Measurements from ENCODE around the gene IDH2. TPM values are rescaled to one million over a fixed set of nuclear protein-coding genes. Genes with fewer than 3 reads are reported as not detected.
A peak's percentile ranks its signal among the peaks of the same experiment; 100 is the strongest.
"Not testable (repeated sequence)": the region's sequence is repeated elsewhere in the genome, so short reads cannot be mapped to it uniquely, and the experiment has no call there.

IDH2 gene
- total RNA-seq, 6 experiments from 2014 or later, result 115 to 371 (median 261) TPM

DNA sequence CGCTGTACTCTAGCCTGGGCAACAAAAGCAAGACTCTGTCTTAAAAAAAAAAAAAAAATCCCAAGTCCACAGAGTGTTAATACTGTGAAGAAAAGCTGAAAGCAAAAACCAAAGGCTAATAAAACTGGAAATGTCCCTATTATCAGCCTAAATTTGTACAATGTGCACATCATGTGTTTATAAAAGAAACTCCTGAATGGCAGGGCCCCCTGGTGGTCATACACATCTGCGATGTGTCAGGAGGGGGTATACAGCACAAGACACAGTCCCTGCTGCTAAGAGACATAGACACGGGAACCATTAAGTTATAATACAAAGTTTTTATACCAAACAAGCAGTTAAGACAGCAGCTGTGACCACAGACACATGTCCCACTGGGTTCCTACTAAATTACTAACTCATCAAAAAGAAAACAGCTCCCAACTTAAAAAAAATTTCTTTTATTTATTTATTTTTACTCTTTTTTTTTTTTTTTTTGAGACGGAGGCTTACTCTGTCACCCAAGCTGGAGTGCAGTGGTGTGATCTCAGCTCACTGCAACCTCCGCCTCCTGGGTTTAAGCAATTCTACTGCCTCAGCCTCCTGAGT, 31.0 kb downstream of the IDH2 start:
- H3K27ac ChIP-seq, result no peak overlapping the region
- H3K36me3 ChIP-seq, result peaks cover 0 to 8% (median 2%) of the 10 kb centered on the region in 4 donors
- no peak overlapping the region for H3K4me3 ChIP-seq
- TF ChIP-seq, protein P1, sequence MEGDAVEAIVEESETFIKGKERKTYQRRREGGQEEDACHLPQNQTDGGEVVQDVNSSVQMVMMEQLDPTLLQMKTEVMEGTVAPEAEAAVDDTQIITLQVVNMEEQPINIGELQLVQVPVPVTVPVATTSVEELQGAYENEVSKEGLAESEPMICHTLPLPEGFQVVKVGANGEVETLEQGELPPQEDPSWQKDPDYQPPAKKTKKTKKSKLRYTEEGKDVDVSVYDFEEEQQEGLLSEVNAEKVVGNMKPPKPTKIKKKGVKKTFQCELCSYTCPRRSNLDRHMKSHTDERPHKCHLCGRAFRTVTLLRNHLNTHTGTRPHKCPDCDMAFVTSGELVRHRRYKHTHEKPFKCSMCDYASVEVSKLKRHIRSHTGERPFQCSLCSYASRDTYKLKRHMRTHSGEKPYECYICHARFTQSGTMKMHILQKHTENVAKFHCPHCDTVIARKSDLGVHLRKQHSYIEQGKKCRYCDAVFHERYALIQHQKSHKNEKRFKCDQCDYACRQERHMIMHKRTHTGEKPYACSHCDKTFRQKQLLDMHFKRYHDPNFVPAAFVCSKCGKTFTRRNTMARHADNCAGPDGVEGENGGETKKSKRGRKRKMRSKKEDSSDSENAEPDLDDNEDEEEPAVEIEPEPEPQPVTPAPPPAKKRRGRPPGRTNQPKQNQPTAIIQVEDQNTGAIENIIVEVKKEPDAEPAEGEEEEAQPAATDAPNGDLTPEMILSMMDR (IDR thresholded peaks at IDR 0.05), result peak; percentile 78 to 85 (median 82)
- no peak for TF ChIP-seq POLR2A (IDR thresholded peaks at IDR 0.05)
- DNase-seq, result peak in 2 of 3 donors; percentile 85 to 86
- WGBS (ENCODE audit: insufficient coverage, low coverage, low lambda C conversion rate, missing lambda C conversion rate), result 44% methylated on average over 5 of the region's 5 CpGs
- no peaks in the 10 kb centered on the region for H3K9me3 ChIP-seq
- intact Hi-C loops (cut with DNase I), result no loop called here
- ATAC-seq, result peak; percentile 65 to 79 (median 77)
- no peaks in the 10 kb centered on the region for H3K27me3 ChIP-seq
- H3K4me1 ChIP-seq, result peaks cover 0 to 30% (median 3%) of the 10 kb centered on the region in 4 donors

DNA sequence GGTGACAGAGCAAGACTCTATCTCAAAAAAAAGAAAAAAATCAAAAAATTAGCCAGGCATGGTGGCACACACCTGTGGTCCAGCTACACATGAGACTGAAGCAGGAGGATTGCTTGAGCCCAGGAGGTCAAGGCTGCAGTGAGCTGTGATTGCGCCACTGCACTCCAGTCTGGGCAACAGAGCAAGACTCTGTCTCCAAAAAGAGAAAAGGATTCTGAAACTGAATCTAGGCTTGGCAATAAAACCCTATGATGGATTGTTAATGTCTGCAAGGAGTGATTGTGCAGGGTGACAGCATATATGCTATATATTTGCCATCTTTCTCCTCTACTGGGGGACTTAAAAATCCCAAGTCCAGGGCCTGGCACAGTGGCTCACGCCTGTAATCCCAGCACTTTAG, 31.6 kb downstream of the IDH2 start:
- peak in 3 of 4 donors; percentile 11 to 43 (median 27) for ATAC-seq
- DNase-seq; H3K9me3 ChIP-seq; H3K27me3 ChIP-seq; H3K4me3 ChIP-seq; H3K36me3 ChIP-seq; H3K27ac ChIP-seq; intact Hi-C loops (cut with DNase I): not testable (repeated sequence)
- 81% methylated on average over 2 of the region's 2 CpGs for WGBS (ENCODE audit: insufficient coverage, low coverage, low lambda C conversion rate, missing lambda C conversion rate)
- peaks cover 0 to 23% (median under 1%) of the 10 kb centered on the region in 4 donors for H3K4me1 ChIP-seq

DNA sequence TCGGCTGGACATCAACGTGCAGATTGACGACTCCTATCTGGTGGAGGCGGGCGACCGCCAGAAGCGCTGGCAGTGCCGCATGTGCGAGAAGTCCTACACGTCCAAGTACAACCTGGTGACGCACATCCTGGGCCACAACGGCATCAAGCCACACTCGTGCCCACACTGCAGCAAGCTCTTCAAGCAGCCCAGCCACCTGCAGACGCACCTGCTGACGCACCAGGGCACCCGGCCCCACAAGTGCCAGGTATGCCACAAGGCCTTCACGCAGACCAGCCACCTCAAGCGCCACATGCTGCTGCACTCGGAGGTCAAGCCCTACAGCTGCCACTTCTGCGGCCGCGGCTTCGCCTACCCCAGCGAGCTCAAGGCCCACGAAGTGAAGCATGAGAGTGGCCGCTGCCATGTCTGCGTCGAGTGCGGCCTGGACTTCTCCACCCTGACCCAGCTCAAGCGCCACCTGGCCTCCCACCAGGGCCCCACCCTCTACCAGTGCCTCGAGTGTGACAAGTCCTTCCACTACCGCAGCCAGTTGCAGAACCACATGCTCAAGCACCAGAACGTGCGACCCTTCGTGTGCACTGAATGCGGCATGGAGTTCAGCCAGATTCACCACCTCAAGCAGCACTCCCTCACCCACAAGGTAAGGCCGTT, 34.2 kb downstream of the IDH2 start:
- Histone ChIP-seq H3K36me3 (peaks cover 0 to 4% (median 0%) of the 10 kb centered on the region in 4 donors), H3K27me3 (no peaks in the 10 kb centered on the region), H3K4me1 (peaks cover 0 to 14% (median 0%) of the 10 kb centered on the region in 4 donors), H3K27ac (no peak overlapping the region), H3K9me3 (no peaks in the 10 kb centered on the region), H3K4me3 (no peak overlapping the region)
- intact Hi-C loops (cut with DNase I), result loop anchor here in 1 of 2 donors (10.0 kb wide), 1 partner anchor 163 kb away; no protein-coding TSS in a partner anchor
- 97% methylated on average over 12 of the region's 37 CpGs for WGBS (ENCODE audit: insufficient coverage, low coverage, low lambda C conversion rate, missing lambda C conversion rate)
- TF ChIP-seq, protein P1 (IDR thresholded peaks at IDR 0.05), result no peak
- TF ChIP-seq POLR2A (IDR thresholded peaks at IDR 0.05), result no peak
- DNase-seq (no peak), ATAC-seq (no peak)

DNA sequence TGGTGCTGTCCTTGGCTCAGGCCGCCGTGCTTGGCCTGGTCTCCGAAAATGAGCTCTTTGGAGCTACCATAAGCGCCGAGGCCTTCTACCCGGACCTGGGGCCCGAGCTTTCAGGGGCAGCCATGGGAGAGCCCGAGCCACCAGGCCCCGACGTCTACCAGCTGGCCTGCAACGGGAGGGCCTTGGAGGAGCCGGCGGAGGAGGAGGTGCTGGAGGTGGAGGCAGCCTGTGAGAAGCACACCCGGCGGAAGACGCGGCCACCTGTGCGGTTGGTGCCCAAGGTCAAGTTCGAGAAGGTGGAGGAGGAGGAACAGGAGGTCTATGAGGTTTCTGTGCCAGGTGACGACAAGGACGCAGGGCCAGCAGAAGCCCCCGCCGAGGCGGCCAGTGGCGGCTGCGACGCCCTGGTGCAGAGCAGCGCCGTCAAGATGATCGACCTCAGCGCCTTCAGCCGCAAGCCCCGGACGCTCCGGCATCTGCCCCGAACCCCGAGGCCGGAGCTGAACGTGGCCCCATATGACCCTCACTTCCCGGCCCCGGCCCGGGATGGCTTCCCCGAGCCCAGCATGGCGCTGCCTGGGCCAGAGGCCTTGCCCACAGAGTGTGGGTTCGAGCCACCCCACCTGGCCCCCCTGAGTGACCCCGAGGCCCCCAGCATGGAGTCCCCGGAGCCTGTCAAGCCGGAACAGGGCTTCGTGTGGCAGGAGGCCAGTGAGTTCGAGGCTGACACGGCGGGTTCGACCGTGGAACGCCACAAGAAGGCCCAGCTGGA, 34.9 kb downstream of the IDH2 start:
- H3K36me3 ChIP-seq, result peaks cover 0 to 4% (median 0%) of the 10 kb centered on the region in 4 donors
- no peak for ATAC-seq
- no peak overlapping the region for H3K4me3 ChIP-seq
- intact Hi-C loops (cut with DNase I), result loop anchor here in 1 of 2 donors (10.0 kb wide), 1 partner anchor 163 kb away; no protein-coding TSS in a partner anchor
- H3K4me1 ChIP-seq, result peaks cover 0 to 14% (median 0%) of the 10 kb centered on the region in 4 donors
- no peak for DNase-seq
- no peaks in the 10 kb centered on the region for H3K27me3 ChIP-seq
- WGBS (ENCODE audit: insufficient coverage, low coverage, low lambda C conversion rate, missing lambda C conversion rate), result 92% methylated on average over 5 of the region's 55 CpGs
- TF ChIP-seq, protein P1 (IDR thresholded peaks at IDR 0.05), result no peak
- no peak for TF ChIP-seq POLR2A (IDR thresholded peaks at IDR 0.05)
- H3K9me3 ChIP-seq, result no peaks in the 10 kb centered on the region
- H3K27ac ChIP-seq, result no peak overlapping the region
